Measurements from ENCODE around the gene AGBL5. TPM values are rescaled to one million over a fixed set of nuclear protein-coding genes. Genes with fewer than 3 reads are reported as not detected.

AGBL5 gene
- total RNA-seq, 1 experiment from 2014 or later = 55.4 TPM

- Histone ChIP-seq H4K5ac (ENCODE audit: insufficient read length, low read depth, low read length) (no peak overlapping the region), H4K8ac (replicated peaks; ENCODE audit: insufficient read length, low read depth, low read length) (no peak overlapping the region), H2BK15ac (ENCODE audit: low read depth, low read length) (no peak overlapping the region), H2BK12ac (ENCODE audit: insufficient read length, low read depth, low read length) (no peak overlapping the region), H3K23me2 (ENCODE audit: insufficient read length, low read depth, low read length, poor library complexity, severe bottlenecking) (peaks cover 7% of the 10 kb centered on the region), H3K79me2 (ENCODE audit: insufficient read depth, low read length) (no peaks in the 10 kb centered on the region), H3K79me1 (ENCODE audit: insufficient read depth, low read depth, low read length, poor library complexity, severe bottlenecking) (no peaks in the 10 kb centered on the region), H3K56ac (ENCODE audit: insufficient read length, low read depth, low read length) (no peak overlapping the region), H2AFZ (ENCODE audit: low read length) (no peak overlapping the region), H4K20me1 (ENCODE audit: control insufficient read depth, insufficient read depth, insufficient read length) (peaks cover 4% of the 10 kb centered on the region), H3K4me1 (ENCODE audit: insufficient read depth, low read length) (no peaks in the 10 kb centered on the region), H3K4me2 (ENCODE audit: insufficient read depth, insufficient read length, low read length) (no peak overlapping the region), H3K27ac (ENCODE audit: insufficient read length, low read depth, low read length) (no peak overlapping the region), H3K4ac (ENCODE audit: low read depth, low read length) (no peak overlapping the region), H2BK120ac (ENCODE audit: low read depth, low read length, poor library complexity, severe bottlenecking) (no peak overlapping the region), H3K27me3 (ENCODE audit: insufficient read depth, low read length) (no peaks in the 10 kb centered on the region), H3K9ac (ENCODE audit: extremely low read depth, insufficient read length, low read length) (no peak overlapping the region), H3K9me3 (ENCODE audit: control insufficient read depth, low read depth, low read length) (no peaks in the 10 kb centered on the region), H4K91ac (ENCODE audit: insufficient read length, low read depth, low read length) (no peak overlapping the region), H3T11ph (ENCODE audit: low read length) (no peak overlapping the region), H2BK5ac (ENCODE audit: insufficient read length, low read length) (no peak overlapping the region), H2AK5ac (ENCODE audit: insufficient read length, low read length) (no peak overlapping the region), H2BK20ac (ENCODE audit: low read depth, low read length, poor library complexity, severe bottlenecking) (no peak overlapping the region), H3K23ac (ENCODE audit: insufficient read length, low read depth, low read length) (no peak overlapping the region), H3K18ac (ENCODE audit: insufficient read length, low read depth, low read length) (no peak overlapping the region), H3K14ac (ENCODE audit: insufficient read depth, low read length) (no peak overlapping the region)
- peaks cover 10 to 15% of the 10 kb centered on the region in 2 experiments for H3K4me1 Mint-ChIP-seq
- WGBS (ENCODE audit: extremely low coverage, insufficient read length, low lambda C conversion rate) = no CpG with 5 or more reads among the region's 6 CpGs
- DNase-seq = no peak
- no peak overlapping the region for H3K27ac Mint-ChIP-seq
- no peaks in the 10 kb centered on the region for H3K9me3 Mint-ChIP-seq
- H3K27me3 Mint-ChIP-seq (ENCODE audit: low read depth) = no peaks in the 10 kb centered on the region
- TF ChIP-seq CTCF (conservative IDR thresholded peaks at IDR 0.05) = no peak
- H3K4me3 Mint-ChIP-seq = no peak overlapping the region
- H3K36me3 Mint-ChIP-seq (ENCODE audit: insufficient read depth in 1 of 3, low read depth in 3 of 3) = peaks cover 24 to 82% (median 79%) of the 10 kb centered on the region in 3 experiments
Measured at GRCh38 chr2:27038012-27038411, 13.5 kb upstream of the AGBL5 start.
